Right renal pelvis (tissue), 4 donors: ENCODE results near the gene ALG8. TPM values are rescaled to one million over a fixed set of nuclear protein-coding genes. Genes with fewer than 3 reads are reported as not detected.
A peak's percentile ranks its signal among the peaks of the same experiment; 100 is the strongest.

Experiments used
- DNase-seq, 4 donors: peaks; one replicate each; pipeline ENCODE4 v3.0.0-alpha.2; 2013; ENCODE audit warnings: low read depth in 4 of 4, low spot score in 3 of 4, missing footprints in 1 of 4
- polyA plus RNA-seq, 4 donors: library from polyadenylated mRNA; unstranded; fragments of 120-200 nt; gene quantifications; one replicate each; pipeline ENCODE4 v1.2.1, GENCODE V29; 2013; ENCODE audit not compliant: insufficient read length in 4 of 4

The ALG8 gene
- polyA plus RNA-seq, 4 donors, result 58.9 to 72.5 (median 62.2) TPM

GRCh38 chr11:78161346-78161745, 21.9 kb upstream of the ALG8 start:
- no peak for DNase-seq

DNA sequence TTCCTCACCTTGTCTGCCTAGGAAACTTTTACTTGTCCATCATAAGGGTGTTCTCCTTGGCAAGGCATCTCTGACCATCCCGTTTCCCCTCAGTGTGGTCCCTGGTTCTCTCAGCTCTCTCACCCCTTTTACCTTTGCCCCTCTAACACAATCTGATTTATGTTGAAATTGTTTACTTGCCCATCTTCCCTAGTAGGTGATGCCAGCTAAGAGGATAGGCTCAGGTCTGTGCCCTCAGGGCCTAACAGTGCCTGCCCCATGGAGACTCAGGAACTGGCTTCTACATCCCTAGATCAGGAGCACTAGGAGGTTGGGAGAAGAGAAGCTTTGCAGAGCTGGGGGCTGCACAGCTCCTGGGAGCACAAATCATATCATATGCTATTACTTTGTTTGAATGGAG, 21.1 kb upstream of the ALG8 start:
- DNase-seq, result no peak

- DNase-seq, result no peak
These were observed 19.7 kb upstream of the ALG8 start for GRCh38 chr11:78158987-78159652.

DNA sequence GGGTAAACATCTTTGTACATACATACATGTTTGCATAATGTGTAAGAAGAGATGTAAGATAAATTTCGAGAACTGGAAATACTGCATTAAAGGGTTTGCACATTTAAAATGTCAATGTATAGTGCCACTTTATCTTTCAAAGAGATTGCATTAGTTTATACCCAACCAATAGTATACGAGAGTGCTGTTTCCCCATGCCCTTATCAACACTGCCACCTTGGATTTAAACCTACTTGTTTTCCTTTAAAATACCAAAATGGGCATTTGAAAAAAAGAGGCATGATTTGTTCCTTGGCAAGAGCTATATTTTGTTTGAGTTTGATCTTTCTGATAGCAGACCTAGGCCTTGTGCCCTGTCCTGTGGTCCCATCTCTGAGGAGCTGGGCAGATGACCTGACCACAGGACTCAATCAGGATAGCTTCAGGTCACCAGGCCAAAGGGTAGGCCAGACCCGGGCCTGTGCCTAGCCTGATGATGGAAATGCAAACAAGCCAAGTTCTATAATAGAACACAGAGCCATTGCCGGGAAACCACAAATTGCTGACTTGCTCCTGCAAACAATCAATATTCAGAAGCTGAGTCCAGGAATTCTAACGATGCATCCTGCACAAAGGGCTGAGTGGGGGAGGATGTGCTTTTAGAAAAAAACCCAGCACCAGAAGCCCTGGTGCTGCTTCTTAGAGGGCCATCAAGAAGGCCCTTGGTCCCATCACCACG, 16.9 kb upstream of the ALG8 start:
- DNase-seq, result no peak

DNA sequence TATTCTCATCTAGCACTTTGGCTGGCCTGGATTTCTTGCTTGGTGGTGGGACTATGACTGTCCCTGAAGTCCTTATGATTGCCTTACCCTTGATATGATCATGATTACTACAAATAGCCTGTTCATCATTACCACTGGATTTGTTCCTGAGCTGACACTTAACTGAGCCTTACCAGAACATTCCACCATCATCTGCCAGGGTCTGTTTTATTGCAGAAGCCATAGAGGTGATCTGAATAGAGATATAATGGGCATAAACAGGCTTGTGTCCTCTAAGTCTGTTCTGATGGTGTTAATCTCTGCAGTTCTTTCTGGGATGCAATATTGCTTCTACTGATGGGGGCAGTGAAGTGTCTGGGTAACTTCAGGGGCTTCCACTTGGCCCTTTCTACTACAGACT, 12.4 kb upstream of the ALG8 start:
- DNase-seq, result no peak

DNA sequence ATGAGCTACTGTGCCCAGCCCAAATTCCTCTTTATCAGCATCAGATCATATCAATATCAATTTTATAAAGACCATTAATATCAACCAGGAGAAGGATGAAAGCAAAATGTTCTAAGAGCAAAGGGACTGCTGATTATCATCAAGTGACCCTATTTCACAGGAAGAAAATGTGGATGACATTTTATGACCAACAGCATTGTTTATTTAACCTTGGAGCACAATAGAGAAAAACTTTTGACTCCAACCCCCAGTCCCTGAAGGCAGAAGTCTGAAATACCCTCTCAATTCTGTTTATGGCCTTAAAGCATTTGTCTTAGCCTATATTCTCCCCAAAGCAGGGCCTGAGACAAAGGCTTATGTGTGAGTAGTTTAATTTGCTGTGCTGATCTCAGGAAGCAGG, 11.3 kb upstream of the ALG8 start:
- DNase-seq, result no peak

DNA sequence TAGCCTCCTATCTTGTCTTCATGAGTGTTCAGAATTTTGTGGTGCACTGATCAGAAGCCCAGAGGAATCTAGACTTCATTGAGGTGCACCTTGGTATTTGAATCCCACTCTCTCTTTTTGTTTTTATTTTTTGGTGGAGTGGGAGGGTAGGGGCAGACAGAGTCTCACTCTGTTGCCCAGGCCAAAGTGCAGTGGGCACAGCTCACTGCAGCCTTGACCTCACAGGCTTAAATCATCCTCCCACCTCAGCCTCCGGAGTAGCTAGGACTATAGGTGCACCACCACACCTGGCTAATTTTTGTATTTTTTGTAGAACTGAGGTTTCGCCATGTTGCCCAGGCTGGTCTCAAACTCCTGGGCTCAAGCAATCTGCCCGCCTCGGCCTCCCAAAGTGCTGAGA, 10.9 kb upstream of the ALG8 start:
- no peak for DNase-seq

- DNase-seq, result no peak
These were observed 10.2 kb upstream of the ALG8 start for GRCh38 chr11:78149646-78150045.

GRCh38 chr11:78147807-78148206, 8.4 kb upstream of the ALG8 start:
- DNase-seq, result no peak

- DNase-seq, result no peak
These were observed 6.1 kb upstream of the ALG8 start for GRCh38 chr11:78145511-78146025.

- no peak for DNase-seq
These were observed 1.1 kb upstream of the ALG8 start for GRCh38 chr11:78140392-78141077.

GRCh38 chr11:78138694-78139421, 568 bp downstream of the ALG8 start:
- DNase-seq, result peak in 1 of 4 donors; percentile 11

DNA sequence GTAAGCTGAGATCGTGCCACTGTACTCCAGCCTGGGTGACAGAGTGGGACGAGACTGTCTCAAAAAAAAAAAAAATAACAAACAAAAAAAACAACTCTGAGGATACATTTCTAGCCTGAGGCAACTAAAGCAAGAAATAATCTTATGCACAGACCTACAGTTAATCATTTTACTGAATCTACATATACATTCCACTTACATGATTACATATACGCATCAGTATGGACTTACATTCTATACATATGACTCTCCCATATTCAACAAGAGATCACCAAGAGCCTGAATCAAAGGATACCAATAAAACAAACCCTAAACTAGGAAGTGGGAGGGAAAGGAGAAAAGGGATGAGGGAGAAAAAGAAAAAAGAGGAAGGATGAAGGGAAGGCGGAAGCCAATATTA, 1.1 kb downstream of the ALG8 start:
- no peak for DNase-seq

- DNase-seq, result no peak
These were observed 7.0 kb downstream of the ALG8 start for GRCh38 chr11:78132475-78132874.

DNA sequence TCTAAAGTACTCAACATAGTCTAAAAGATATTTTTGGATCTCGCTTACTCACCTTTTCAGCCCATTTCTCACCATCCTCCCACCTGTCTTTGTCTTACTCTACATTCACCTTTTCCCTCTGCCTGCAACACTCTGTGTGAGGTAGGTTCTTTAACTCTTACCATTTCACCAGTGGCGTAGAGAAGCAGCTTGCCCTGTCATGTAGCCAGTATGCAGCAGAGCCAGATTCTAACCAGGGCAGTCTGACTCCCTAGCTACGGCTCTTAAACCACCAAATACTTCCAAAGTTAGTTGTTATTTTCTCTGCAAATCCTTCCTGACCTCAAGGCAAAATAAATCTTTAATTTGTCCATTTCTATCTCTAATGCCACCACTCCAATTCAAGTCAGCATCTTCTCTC, 7.5 kb downstream of the ALG8 start:
- DNase-seq, result no peak

DNA sequence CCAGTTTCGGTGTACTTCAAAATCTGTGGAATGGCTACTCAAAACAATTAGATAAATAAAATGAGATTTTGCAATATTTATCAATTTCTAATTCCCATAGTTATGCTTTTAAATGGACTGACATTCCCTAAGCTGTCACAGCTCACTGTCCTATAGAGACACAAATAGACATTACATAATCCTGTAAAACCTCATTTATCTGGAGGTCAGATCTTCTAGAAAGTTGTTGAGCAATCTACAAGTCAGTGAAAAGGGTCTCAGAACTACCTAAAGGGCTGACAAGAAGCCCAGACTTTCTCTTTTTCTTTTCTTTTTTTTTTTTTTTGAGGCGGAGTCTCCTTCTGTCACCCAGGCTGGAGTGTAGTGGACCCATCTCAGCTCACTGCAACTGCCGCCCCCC, 12.0 kb downstream of the ALG8 start:
- no peak for DNase-seq

DNA sequence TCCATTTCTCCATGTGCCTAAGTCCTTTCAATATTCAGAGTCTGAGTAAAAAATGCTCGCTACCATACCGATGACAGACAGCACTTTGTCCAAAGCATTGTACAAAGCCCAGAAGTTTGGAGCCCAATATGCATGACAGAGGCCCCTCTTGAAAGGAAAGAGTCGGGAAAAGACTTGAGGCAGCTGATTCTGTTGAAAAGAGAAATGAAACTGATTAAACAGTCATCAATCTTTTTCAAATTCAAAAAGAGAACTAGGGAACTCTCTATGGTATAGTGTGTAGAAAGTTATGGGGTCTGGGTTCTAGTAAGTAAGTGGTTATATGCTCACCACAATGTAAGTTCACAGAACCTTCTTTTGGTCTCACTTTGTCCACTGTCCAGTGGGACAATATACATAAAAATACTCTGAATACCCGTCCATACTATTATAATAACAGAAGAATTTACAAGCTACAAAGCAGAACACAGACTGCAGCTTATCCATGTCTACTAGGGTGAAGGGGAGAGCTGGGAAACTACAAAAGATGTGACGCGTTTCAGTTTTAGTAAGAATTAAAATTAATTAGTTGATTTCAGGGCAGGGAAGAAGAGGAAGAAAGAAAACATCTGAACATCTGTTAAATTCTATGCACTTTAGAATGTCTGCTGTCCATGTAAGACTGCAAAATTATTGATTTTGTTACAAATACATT, 26.7 kb downstream of the ALG8 start:
- no peak for DNase-seq

DNA sequence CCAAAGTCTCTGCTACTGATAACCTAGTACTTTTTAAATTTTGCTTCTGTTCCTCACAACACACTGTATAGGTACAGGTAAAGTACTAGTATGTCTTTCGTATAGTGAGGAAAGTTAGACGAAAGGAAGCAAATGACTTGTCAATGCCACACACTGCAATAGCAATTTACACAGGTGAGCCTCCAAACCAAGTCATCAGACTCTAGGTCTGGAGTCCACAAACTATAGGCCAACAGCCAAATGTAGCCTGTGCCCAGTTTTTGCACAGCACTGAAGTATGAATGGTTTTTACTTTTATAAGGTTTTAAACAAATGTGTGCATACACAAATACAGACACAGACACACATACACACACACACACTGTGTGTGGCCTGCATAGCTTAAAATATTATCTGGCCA, 28.1 kb downstream of the ALG8 start:
- DNase-seq, result no peak

- DNase-seq, result no peak
These were observed 28.6 kb downstream of the ALG8 start for GRCh38 chr11:78110830-78111229.

- no peak for DNase-seq
These were observed 29.1 kb downstream of the ALG8 start for GRCh38 chr11:78110351-78110750.
